RPMI8226 (cell line): Measurements from ENCODE around the gene TFPT.

Experiments used
- DNase-seq: peaks from one replicate; pipeline ENCODE4 v3.0.0-alpha.2; 2015

The TFPT gene

GRCh38 chr19:54069470-54069869 is 46.0 kb downstream of the TFPT start:
- no peak for DNase-seq

DNA sequence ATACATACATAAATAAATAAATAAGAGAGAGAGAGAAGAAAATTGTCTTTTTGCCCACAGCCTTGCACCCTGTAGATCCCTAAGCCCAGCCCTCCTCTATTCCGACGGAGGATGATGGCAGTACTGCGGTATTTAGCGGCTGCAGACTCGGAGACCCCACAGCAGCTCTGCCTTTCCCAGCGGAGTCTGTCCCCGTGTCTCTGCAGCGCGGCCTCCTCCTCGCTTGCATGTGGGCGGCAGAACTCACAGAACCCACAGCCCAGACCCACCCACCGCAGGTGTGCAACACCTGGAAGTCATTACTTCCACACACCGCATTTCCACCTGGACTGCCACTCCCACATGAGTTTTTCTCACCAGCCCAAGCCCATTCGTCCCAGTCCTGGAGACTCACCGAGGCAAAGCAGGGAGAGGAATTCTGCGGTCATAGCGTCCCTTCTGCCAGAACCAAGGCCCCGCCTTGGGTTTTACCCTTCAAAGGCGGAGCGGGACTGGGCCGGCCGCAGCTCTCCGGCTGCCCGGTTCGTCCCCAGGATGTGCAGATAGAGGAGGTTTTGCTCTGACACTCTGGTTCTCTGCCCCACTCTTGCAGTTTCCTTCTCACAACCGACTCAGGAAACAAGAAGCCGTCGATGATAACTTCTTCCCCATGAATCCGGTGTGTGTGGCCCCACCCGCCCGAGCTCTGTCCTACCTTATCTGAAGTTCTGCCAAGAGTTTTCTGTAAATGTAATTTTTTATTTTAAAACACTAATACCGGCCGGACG is 51.9 kb downstream of the TFPT start, which contains the start of gene VSTM1:
VSTM1 (minus strand) TSS at position 548 of the 767 bp plus-strand sequence; CDS start at position 428, 120 bp downstream.
- peak; percentile 20 for DNase-seq

- DNase-seq = no peak
Observed at GRCh38 chr19:54062643-54063042, 52.8 kb downstream of the TFPT start.
